A549 (cell line): ENCODE results near the gene SLC39A5.

Source experiments
- CHD4 ChIP-seq: fragments of 200-600 bp; sonication (generic); IDR thresholded peaks from 2 replicates; pipeline ENCODE4 v1.6.1; 2016; ENCODE audit warnings: antibody characterized with exemption, mild to moderate bottlenecking, borderline replicate concordance
- JUNB ChIP-seq: fragments of >200 bp; sonication (Bioruptor Twin); formaldehyde crosslinking; IDR thresholded peaks from 2 replicates; pipeline ENCODE4 v1.6.1; 2016
- RAD21 ChIP-seq, 2 experiments: fragments of >200 bp in 1 of 2; sonication (Bioruptor Twin) in 1 of 2; formaldehyde crosslinking in 1 of 2; IDR thresholded peaks in 1 of 2; conservative IDR thresholded peaks in 1 of 2; 2 replicates in 1 of 2; 3 replicates in 1 of 2; pipeline ENCODE4 v1.6.1; 2012 to 2018; ENCODE audit warnings: inconsistent platforms in 1 of 2
- TP53 ChIP-seq: fragments of 250-450 bp; sonication (Bioruptor Pico); IDR thresholded peaks from 2 replicates; pipeline ENCODE4 v1.5.0; 2021; ENCODE audit warnings: mild to moderate bottlenecking, moderate library complexity
- TF ChIP-seq, protein P1 (sequence below): fragments of >200 bp; sonication (Bioruptor Twin); formaldehyde crosslinking; IDR thresholded peaks from 3 replicates; pipeline ENCODE4 v1.5.1; 2016

DNA sequence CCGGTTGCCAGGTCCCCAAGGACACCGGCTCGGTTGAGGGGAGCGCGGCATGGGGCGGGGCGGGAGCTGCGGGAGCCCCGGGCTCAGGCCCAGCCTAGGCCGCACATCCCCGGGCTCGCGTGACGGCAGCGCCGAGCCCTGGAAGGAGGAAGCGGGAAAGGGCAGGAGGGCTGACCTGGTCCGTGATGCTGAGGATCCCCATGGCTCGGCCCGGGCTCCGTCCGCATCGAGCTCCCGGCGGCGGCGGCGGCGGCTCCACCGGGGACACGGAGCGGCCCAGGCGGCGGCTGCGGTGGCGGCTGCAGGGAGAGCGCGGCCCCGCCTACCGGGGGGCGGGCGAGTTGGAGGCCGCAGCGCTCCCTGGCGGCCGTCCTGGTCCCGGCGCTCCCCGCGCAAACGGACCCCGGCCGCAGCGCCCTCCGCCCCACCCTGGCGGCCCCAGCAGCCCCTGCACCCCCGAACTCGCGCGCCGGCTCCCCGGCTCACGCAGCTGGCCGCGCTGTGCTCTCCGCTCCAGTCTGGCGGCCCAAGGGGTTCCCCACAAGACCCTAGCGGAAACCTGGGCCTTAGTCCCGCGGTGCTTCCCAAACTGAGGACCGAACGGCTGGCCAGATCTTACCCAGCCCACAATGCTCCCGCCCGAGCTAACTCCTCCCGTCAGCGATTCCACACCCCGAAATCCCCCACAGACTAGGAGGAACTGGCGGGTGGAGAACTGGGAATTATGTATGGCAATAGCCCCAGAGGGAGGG is 28.4 kb downstream of the SLC39A5 start, which contains the start of gene ANKRD52:
- TF ChIP-seq TP53 (CRISPR knock-in tag) (no peak), CHD4 (no peak), RAD21 (conservative IDR thresholded peaks at IDR 0.05 in 1 of 2, IDR thresholded peaks at IDR 0.05 in 1 of 2) (0 out of 5 replicates have a peak, but pooled peaks of 1 of the 2 experiments have one; percentile 39), JUNB (no peak)
- TF ChIP-seq, protein P1, sequence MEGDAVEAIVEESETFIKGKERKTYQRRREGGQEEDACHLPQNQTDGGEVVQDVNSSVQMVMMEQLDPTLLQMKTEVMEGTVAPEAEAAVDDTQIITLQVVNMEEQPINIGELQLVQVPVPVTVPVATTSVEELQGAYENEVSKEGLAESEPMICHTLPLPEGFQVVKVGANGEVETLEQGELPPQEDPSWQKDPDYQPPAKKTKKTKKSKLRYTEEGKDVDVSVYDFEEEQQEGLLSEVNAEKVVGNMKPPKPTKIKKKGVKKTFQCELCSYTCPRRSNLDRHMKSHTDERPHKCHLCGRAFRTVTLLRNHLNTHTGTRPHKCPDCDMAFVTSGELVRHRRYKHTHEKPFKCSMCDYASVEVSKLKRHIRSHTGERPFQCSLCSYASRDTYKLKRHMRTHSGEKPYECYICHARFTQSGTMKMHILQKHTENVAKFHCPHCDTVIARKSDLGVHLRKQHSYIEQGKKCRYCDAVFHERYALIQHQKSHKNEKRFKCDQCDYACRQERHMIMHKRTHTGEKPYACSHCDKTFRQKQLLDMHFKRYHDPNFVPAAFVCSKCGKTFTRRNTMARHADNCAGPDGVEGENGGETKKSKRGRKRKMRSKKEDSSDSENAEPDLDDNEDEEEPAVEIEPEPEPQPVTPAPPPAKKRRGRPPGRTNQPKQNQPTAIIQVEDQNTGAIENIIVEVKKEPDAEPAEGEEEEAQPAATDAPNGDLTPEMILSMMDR: peak; percentile 87
